Heart left ventricle (tissue), 16 donors: ENCODE data around the gene STN1. TPM values are rescaled to one million over a fixed set of nuclear protein-coding genes. Genes with fewer than 3 reads are reported as not detected.

Experiments used
- ATAC-seq, 4 donors: fragments of 200-7000 bp; cut with Tn5 transposase; one replicate each; pipeline ENCODE4 v1.9.1; 2020 to 2022; ENCODE audit warnings: moderate library complexity in 4 of 4, mild to moderate bottlenecking in 3 of 4, moderate number of reproducible peaks in 1 of 4
- DNase-seq, 5 donors: peaks; one replicate each; pipeline ENCODE4 v3.0.0-alpha.2; 2020
- H3K27ac ChIP-seq, 12 donors: fragments of 200-600 bp; sonication (generic) in 4 of 12; one replicate each; pipeline versions ENCODE4 v1.5.0 to v1.8.0; 2016 to 2022; ENCODE audit warnings: mild to moderate bottlenecking in 2 of 12
- H3K27me3 ChIP-seq, 9 donors: fragments of 200-600 bp; sonication (generic) in 2 of 9; one replicate each; pipeline versions ENCODE4 v1.5.1 to v1.8.0; 2016 to 2022; ENCODE audit warnings: mild to moderate bottlenecking in 3 of 9
- H3K36me3 ChIP-seq, 9 donors: fragments of 200-600 bp; sonication (generic) in 2 of 9; one replicate each; pipeline versions ENCODE4 v1.5.0 to v1.8.0; 2018 to 2022; ENCODE audit warnings: mild to moderate bottlenecking in 2 of 9
- H3K4me1 ChIP-seq, 12 donors: fragments of 200-600 bp; sonication (generic) in 4 of 12; one replicate each; pipeline versions ENCODE4 v1.5.0 to v1.8.0; 2016 to 2022; ENCODE audit warnings: mild to moderate bottlenecking in 3 of 12
- H3K4me3 ChIP-seq, 12 donors: fragments of 200-600 bp; sonication (generic) in 4 of 12; one replicate each; pipeline versions ENCODE4 v1.5.0 to v1.8.0; 2017 to 2022; ENCODE audit warnings: mild to moderate bottlenecking in 9 of 12, moderate library complexity in 4 of 12
- H3K9me3 ChIP-seq, 12 donors: fragments of 200-600 bp; sonication (generic) in 4 of 12; one replicate each; pipeline versions ENCODE4 v1.5.0 to v1.8.0; 2016 to 2022; ENCODE audit warnings: mild to moderate bottlenecking in 1 of 12
- POLR2A ChIP-seq, 2 donors: fragments of 450-650 bp; IDR thresholded peaks; one replicate each; pipeline ENCODE4 v1.6.1; 2017; ENCODE audit warnings: antibody characterized with exemption in 2 of 2, mild to moderate bottlenecking in 2 of 2, moderate library complexity in 2 of 2
- WGBS, 4 donors: extraction: QIAGEN DNeasy Blood & Tissue Kit in 2 of 4; methylation state at CpG; one replicate each; pipeline versions ENCODE4 v1.1.5 to v1.1.7; 2013 to 2018; 5-methylcytosine and 5-hydroxymethylcytosine counted together
- intact Hi-C, 10 donors: fragments of 100-400 bp; cut with DNase I; formaldehyde crosslinking; loops; one replicate each; pipeline versions ENCODE4 v1.11.1 to v1.14.2; 2022
- polyA plus RNA-seq, 2 donors: library from polyadenylated mRNA; stranded (reverse); fragments of 200-250 nt; gene quantifications; one replicate each; pipeline ENCODE4 v1.2.3, GENCODE V29; 2013
- total RNA-seq, 9 donors: library from RNA; depleted of rRNA in 2 of 9; stranded (reverse); fragments of >200 nt in 2 of 9; fragmentation: NEBNext Ultra II Directional in 3 of 9; extraction: Animal tissue kit (Norgen Biotek cat#: 25700) in 3 of 9; gene quantifications; one replicate each; pipeline versions ENCODE4 v1.1.0 to v1.2.4, GENCODE V29; 2016 to 2023
- TF ChIP-seq, protein P1 (sequence below), 12 donors: fragments of 200-600 bp; sonication (generic) in 4 of 12; IDR thresholded peaks; one replicate each; pipeline versions ENCODE4 v1.5.0 to v1.8.0; 2018 to 2022; ENCODE audit warnings: antibody characterized with exemption in 12 of 12, mild to moderate bottlenecking in 5 of 12
- donor health status: ischemic (EF 13 %, LVEDD 7.1; RV severe dilation, severe dysfunction).
- donor health status: healthy with polysubstance abuse.
- donor health status: DM: no; HTN: yes; CAD: no.
- donor health status: DM: no; HTN: no; CAD: no.
- donor health status: ischemic (EF 25% LVEDD 6.9; RV normal size, moderate dysfunction).
- donor health status: ischemic (EF 25% LVEDD 5.7; RV mildly dilated, moderate dysfunction).
- donor health status: healthy.
- donor health status: DM: yes; HTN: yes; CAD: no.
- donor health status: ischemic (EF 35%, LVEDD 5.7; RV mildly dilated, moderate dysfunction).
- donor health status: nonischemic (EF 11% LVEDD 7.7; RV severe dilation, severe dysfunction).
- donor health status: DM: yes; HTN: yes; CAD: no.
- donor health status: PGD.
- donor health status: ischemic (EF 29% LVEDD 5.4; RV normal size, mild dysfunction).
- donor health status: nonischemic (EF 23%, LVEDD 6.1; RV moderate dilation, normal function).

STN1 gene
- total and polyA plus RNA-seq, 11 donors, result 23.1 to 53.1 (median 32.7) TPM

- Histone ChIP-seq H3K36me3 (no peaks in the 10 kb centered on the region), H3K9me3 (peaks cover 0 to 6% (median 0%) of the 10 kb centered on the region in 12 donors), H3K4me1 (peaks cover 12 to 86% (median 64%) of the 10 kb centered on the region in 12 donors), H3K4me3 (no peak overlapping the region), H3K27ac (peak overlapping the region in 1 of 12 donors; percentile 27), H3K27me3 (no peaks in the 10 kb centered on the region)
- no peak for DNase-seq
- TF ChIP-seq POLR2A (IDR thresholded peaks at IDR 0.05), result no peak
- TF ChIP-seq, protein P1, sequence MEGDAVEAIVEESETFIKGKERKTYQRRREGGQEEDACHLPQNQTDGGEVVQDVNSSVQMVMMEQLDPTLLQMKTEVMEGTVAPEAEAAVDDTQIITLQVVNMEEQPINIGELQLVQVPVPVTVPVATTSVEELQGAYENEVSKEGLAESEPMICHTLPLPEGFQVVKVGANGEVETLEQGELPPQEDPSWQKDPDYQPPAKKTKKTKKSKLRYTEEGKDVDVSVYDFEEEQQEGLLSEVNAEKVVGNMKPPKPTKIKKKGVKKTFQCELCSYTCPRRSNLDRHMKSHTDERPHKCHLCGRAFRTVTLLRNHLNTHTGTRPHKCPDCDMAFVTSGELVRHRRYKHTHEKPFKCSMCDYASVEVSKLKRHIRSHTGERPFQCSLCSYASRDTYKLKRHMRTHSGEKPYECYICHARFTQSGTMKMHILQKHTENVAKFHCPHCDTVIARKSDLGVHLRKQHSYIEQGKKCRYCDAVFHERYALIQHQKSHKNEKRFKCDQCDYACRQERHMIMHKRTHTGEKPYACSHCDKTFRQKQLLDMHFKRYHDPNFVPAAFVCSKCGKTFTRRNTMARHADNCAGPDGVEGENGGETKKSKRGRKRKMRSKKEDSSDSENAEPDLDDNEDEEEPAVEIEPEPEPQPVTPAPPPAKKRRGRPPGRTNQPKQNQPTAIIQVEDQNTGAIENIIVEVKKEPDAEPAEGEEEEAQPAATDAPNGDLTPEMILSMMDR (IDR thresholded peaks at IDR 0.05), result no peak
- intact Hi-C loops, result no loop called here
- 72 to 79% (median 76%) methylated on average over 9 of the region's 9 CpGs for WGBS, 4 donors
- ATAC-seq, result no peak
Measured at GRCh38 chr10:103836861-103837260, 81.1 kb downstream of the STN1 start.

DNA sequence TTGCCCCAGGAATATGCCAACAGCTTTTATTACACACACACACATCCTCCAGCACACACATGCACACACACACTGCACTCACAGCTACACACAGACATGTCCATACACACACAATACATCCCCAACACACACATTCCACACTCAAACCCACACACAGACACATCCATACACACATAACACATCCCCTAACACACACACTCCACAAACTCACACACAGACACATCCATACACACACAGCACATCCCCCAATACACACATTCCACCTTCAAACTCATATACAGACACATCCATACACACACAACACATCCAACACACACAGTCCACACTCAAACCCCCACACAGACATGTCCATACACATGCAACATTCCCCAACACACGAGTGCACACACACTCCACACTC, 81.7 kb downstream of the STN1 start:
- peaks cover 0 to 6% (median 0%) of the 10 kb centered on the region in 12 donors for H3K9me3 ChIP-seq
- peak overlapping the region in 4 of 12 donors; percentile 50 to 85 (median 63) for H3K27ac ChIP-seq
- H3K4me1 ChIP-seq, result peaks cover 12 to 85% (median 63%) of the 10 kb centered on the region in 12 donors
- no peaks in the 10 kb centered on the region for H3K27me3 ChIP-seq
- TF ChIP-seq POLR2A (IDR thresholded peaks at IDR 0.05), result no peak
- TF ChIP-seq, protein P1 (IDR thresholded peaks at IDR 0.05), result no peak
- 78 to 87% (median 81%) methylated on average over 1 of the region's 1 CpG for WGBS, 4 donors
- DNase-seq (no peak), ATAC-seq (no peak)
- no peaks in the 10 kb centered on the region for H3K36me3 ChIP-seq
- intact Hi-C loops, result no loop called here
- H3K4me3 ChIP-seq, result no peak overlapping the region

GRCh38 chr10:103835096-103836050, 82.6 kb downstream of the STN1 start:
- H3K4me1 ChIP-seq, result peaks cover 9 to 76% (median 57%) of the 10 kb centered on the region in 12 donors
- ATAC-seq (peak; percentile 53 to 71 (median 68)), DNase-seq (peak; percentile 78 to 87 (median 82))
- H3K36me3 ChIP-seq, result no peaks in the 10 kb centered on the region
- peak overlapping the region in 11 of 12 donors; percentile 50 to 85 (median 65) for H3K27ac ChIP-seq
- H3K4me3 ChIP-seq, result no peak overlapping the region
- H3K27me3 ChIP-seq, result no peaks in the 10 kb centered on the region
- H3K9me3 ChIP-seq, result peaks cover 0 to 6% (median 0%) of the 10 kb centered on the region in 12 donors
- TF ChIP-seq, protein P1 (IDR thresholded peaks at IDR 0.05), result no peak
- TF ChIP-seq POLR2A (IDR thresholded peaks at IDR 0.05), result no peak
- intact Hi-C loops, result no loop called here
- WGBS, 4 donors, result 40 to 52% (median 46%) methylated on average over 18 to 20 of the region's 20 CpGs

GRCh38 chr10:103834436-103835095, 83.4 kb downstream of the STN1 start:
- Histone ChIP-seq H3K9me3 (peaks cover 0 to 6% (median 0%) of the 10 kb centered on the region in 12 donors), H3K27ac (peak overlapping the region in 11 of 12 donors; percentile 50 to 85 (median 65)), H3K4me1 (peaks cover 9 to 75% (median 54%) of the 10 kb centered on the region in 12 donors), H3K36me3 (no peaks in the 10 kb centered on the region), H3K4me3 (no peak overlapping the region), H3K27me3 (no peaks in the 10 kb centered on the region)
- intact Hi-C loops, result no loop called here
- DNase-seq, result no peak
- ATAC-seq, result peak in 3 of 4 donors; percentile 3 to 43 (median 25)
- TF ChIP-seq, protein P1 (IDR thresholded peaks at IDR 0.05), result no peak
- no peak for TF ChIP-seq POLR2A (IDR thresholded peaks at IDR 0.05)
- 48 to 59% (median 50%) methylated on average over 5 of the region's 5 CpGs for WGBS, 4 donors
